Fibroblast of pulmonary artery (primary cell): ENCODE data around the gene SOS2.
A peak's percentile ranks its signal among the peaks of the same experiment; 100 is the strongest.

Experiments
- DNase-seq: peaks from one replicate; pipeline ENCODE4 v3.0.0-alpha.2; 2010; ENCODE audit warnings: low read depth
- H3K4me3 ChIP-seq: replicated peaks from 2 replicates; pipeline ENCODE4 v1.5.1; 2011; ENCODE audit warnings: low read depth, mild to moderate bottlenecking, control low read depth, low read length, moderate library complexity
- TF ChIP-seq, protein P1 (sequence below): IDR thresholded peaks from 2 replicates; pipeline ENCODE4 v1.5.1; 2011; ENCODE audit warnings: mild to moderate bottlenecking, control low read depth, low read length, inconsistent platforms; ENCODE audit errors: missing control alignments

The SOS2 gene

DNA sequence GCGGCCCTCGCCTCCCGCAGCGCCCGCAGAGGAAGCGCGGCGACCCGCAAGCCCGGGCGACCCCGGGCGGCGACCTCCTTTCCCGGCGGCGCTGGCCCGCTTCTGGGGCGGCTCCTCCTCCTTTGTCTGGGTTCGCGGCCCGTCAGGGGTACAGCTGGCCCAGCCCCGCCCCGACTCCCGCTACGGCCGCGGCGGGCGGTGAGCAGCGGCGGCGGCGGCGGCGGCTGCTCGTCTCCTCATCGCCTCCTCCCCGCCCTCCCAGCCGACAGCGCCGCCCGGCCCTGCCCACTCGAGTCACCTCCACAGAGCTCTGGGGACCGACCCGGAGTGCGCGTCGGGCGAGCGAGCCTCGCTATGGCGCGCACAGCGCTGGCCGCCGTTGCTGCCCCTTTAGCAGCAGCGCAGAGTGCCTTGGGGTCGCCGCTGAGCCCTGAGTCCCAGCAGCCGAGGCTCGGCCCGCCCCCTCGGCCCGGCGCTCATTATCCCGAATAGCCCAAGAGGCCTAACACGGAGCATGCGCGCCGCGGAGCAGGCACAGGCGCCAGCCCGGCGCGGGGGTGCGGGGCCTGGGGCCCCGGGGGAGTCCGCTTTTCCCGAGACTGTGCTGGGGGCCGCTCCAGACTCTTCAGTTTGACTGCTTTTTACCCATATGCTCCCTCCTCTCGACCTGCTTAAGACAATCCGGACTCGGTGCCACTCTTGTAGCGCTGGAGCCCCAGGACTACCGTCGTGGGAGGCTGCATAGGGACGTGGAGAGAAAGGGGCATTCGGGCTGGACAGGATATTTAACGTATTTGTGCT is at the start of gene SOS2:
TSS of gene SOS2 (minus strand) at position 104 of the 801 bp plus-strand sequence. CDS start 295 bp downstream, outside the sequence.
- peak within 1 kb of the TSS; percentile 79 for H3K4me3 ChIP-seq
- peak; percentile 78 for DNase-seq
- TF ChIP-seq, protein P1, sequence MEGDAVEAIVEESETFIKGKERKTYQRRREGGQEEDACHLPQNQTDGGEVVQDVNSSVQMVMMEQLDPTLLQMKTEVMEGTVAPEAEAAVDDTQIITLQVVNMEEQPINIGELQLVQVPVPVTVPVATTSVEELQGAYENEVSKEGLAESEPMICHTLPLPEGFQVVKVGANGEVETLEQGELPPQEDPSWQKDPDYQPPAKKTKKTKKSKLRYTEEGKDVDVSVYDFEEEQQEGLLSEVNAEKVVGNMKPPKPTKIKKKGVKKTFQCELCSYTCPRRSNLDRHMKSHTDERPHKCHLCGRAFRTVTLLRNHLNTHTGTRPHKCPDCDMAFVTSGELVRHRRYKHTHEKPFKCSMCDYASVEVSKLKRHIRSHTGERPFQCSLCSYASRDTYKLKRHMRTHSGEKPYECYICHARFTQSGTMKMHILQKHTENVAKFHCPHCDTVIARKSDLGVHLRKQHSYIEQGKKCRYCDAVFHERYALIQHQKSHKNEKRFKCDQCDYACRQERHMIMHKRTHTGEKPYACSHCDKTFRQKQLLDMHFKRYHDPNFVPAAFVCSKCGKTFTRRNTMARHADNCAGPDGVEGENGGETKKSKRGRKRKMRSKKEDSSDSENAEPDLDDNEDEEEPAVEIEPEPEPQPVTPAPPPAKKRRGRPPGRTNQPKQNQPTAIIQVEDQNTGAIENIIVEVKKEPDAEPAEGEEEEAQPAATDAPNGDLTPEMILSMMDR = no peak

DNA sequence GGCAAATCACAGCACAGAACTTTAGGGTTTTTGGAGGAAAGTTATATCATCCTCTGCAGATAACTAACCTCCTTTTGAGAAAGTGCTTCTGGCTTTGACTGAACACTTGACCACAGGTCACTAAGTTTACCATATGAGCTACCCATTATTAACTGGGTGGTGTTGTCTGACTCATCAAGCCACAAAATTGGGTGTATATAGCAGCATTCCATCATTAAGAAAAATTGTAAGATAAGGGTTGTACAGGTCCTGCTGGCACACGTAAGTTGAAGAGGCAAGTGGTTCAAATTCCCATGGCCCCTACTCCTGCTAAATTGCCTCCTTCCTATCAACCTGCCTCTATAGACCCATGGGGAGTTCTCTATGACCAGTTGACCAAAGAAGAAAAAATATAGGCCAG is 41.1 kb upstream of the SOS2 start:
- no peak for DNase-seq
- TF ChIP-seq, protein P1 = no peak
- H3K4me3 ChIP-seq = no peak overlapping the region

GRCh38 chr14:50270932-50271331 is 39.6 kb upstream of the SOS2 start:
- no peak overlapping the region for H3K4me3 ChIP-seq
- no peak for DNase-seq
- TF ChIP-seq, protein P1 = no peak

- no peak for DNase-seq
- TF ChIP-seq, protein P1 = no peak
- no peak overlapping the region for H3K4me3 ChIP-seq
Observed at GRCh38 chr14:50265029-50265428, 33.7 kb upstream of the SOS2 start.

- TF ChIP-seq, protein P1 = no peak
- no peak for DNase-seq
Observed at GRCh38 chr14:50263321-50263720, 31.9 kb upstream of the SOS2 start.

DNA sequence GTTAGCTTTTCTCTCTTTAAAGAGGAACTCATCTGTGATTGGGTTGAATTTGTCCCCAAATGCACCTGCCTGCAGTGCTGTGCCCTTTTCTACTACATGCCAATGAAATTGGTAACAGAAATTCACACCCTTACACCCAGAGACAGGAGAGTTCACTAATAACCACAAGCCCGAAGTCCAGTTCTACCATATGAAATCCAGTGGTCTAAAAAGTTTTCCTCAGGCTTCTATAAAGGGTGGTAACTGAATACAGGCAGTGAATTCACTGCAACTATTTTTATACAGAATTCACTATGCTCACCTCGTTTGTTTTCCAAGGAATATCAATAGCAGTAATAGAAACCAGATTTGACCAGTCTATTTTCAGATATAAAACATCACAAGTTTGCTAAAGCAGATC is 31.5 kb upstream of the SOS2 start:
- no peak for DNase-seq
- H3K4me3 ChIP-seq = no peak overlapping the region
- TF ChIP-seq, protein P1 = no peak

More at GRCh38 chr14:50263321-50263720, 31.9 kb upstream of the SOS2 start:
- no peak overlapping the region for H3K4me3 ChIP-seq

DNA sequence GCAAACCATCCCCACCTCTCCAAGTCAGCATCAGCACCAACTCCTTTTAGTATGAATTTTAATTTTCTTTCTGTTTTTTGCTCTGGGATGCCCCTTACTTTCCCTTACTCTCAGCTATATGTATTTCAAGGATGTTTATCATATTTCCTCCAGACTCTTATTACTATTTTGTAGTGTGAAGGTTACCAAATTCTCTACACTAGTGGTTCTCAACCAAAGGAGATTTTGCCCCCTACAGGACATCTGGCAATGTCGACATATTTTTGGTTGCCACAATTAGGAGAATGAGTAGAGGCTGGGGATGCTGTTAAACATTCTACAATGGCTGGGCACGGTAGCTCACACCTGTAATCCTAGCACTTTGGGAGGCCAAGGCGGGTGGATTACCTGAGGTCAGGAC is 29.1 kb upstream of the SOS2 start:
- DNase-seq = peak; percentile 68
- TF ChIP-seq, protein P1 = peak; percentile 70
- no peak overlapping the region for H3K4me3 ChIP-seq
